Measurements from ENCODE around the gene TBKBP1. TPM values are rescaled to one million over a fixed set of nuclear protein-coding genes. Genes with fewer than 3 reads are reported as not detected.

Gene TBKBP1
- 9.1 and 13.8 TPM in 2 replicates for total RNA-seq

GRCh38 chr17:47693731-47694580 is at the start of gene TBKBP1:
Gene TBKBP1 (plus strand): TSS chr17:47694161. CDS start chr17:47696113, 1,952 bp downstream.

GRCh38 chr17:47649153-47649971 is 44.6 kb upstream of the TBKBP1 start, which contains the start of gene KPNB1:
Gene KPNB1 (plus strand): TSS chr17:47649919. CDS start chr17:47650245, 326 bp downstream.

GRCh38 chr17:47733047-47733673 is 39.2 kb downstream of the TBKBP1 start, which contains the start of gene TBX21:
Gene TBX21 (plus strand): TSS chr17:47733236. CDS start chr17:47733455, 219 bp downstream.

Other genes starting within 250 kb of the TBKBP1 start
- 52.3 and 72.8 TPM in 2 replicates for gene NPEPPS, start 163.1 kb upstream of the TBKBP1 start, total RNA-seq
- gene KPNB1, start 44.2 kb upstream of the TBKBP1 start, total RNA-seq = 331 and 395 TPM in 2 replicates
- not detected in 2 replicates for gene TBX21, start 39.1 kb downstream of the TBKBP1 start, total RNA-seq
- gene OSBPL7, start 127.6 kb downstream of the TBKBP1 start, total RNA-seq = 5.8 and 11.1 TPM in 2 replicates
- gene MRPL10, start 137.4 kb downstream of the TBKBP1 start, total RNA-seq = 15.8 and 25.0 TPM in 2 replicates
- under 0.01 and 0.15 TPM in 2 replicates for gene LRRC46, start 137.5 kb downstream of the TBKBP1 start, total RNA-seq
- gene SCRN2, start 147.1 kb downstream of the TBKBP1 start, total RNA-seq = 51.6 and 69.1 TPM in 2 replicates
- gene SP6, start 157.0 kb downstream of the TBKBP1 start, total RNA-seq = 0.65 and 1.2 TPM in 2 replicates
- 0.30 and 1.9 TPM in 2 replicates for gene SP2, start 202.1 kb downstream of the TBKBP1 start, total RNA-seq
- gene PNPO, start 247.4 kb downstream of the TBKBP1 start, total RNA-seq = 21.1 and 45.6 TPM in 2 replicates